IPS-11a (cell line): ENCODE measurements around the gene KCNRG.
"Not testable (repeated sequence)": the region's sequence is repeated elsewhere in the genome, so short reads cannot be mapped to it uniquely, and the experiment has no call there.

Source experiments
- H3K4me3 ChIP-seq: one replicate; pipeline ENCODE4 v1.5.1; 2013; ENCODE audit warnings: low read depth, low read length, control low read depth

Gene KCNRG

GRCh38 chr13:50011461-50011860, 3.8 kb upstream of the KCNRG start:
- H3K4me3 ChIP-seq = no peak overlapping the region

- H3K4me3 ChIP-seq = no peak overlapping the region
Observed at GRCh38 chr13:50012396-50013169, 2.7 kb upstream of the KCNRG start.

- H3K4me3 ChIP-seq = no peak overlapping the region
Observed at GRCh38 chr13:50014386-50014785, 858 bp upstream of the KCNRG start.

- H3K4me3 ChIP-seq = no peak overlapping the region
Observed at GRCh38 chr13:50015750-50016149, 506 bp downstream of the KCNRG start.

GRCh38 chr13:50016444-50016843, 1.2 kb downstream of the KCNRG start:
- no peak overlapping the region for H3K4me3 ChIP-seq

- no peak overlapping the region for H3K4me3 ChIP-seq
Observed at GRCh38 chr13:50017819-50018218, 2.6 kb downstream of the KCNRG start.

- H3K4me3 ChIP-seq = no peak overlapping the region
Observed at GRCh38 chr13:50025436-50025835, 10.2 kb downstream of the KCNRG start.

- no peak overlapping the region for H3K4me3 ChIP-seq
Observed at GRCh38 chr13:50026788-50027473, 11.7 kb downstream of the KCNRG start.

- no peak overlapping the region for H3K4me3 ChIP-seq
Observed at GRCh38 chr13:50030315-50030714, 15.1 kb downstream of the KCNRG start.

- no peak overlapping the region for H3K4me3 ChIP-seq
Observed at GRCh38 chr13:50033725-50034124, 18.5 kb downstream of the KCNRG start.

GRCh38 chr13:50037788-50038187, 22.5 kb downstream of the KCNRG start:
- H3K4me3 ChIP-seq = no peak overlapping the region

GRCh38 chr13:50038266-50038665, 23.0 kb downstream of the KCNRG start:
- no peak overlapping the region for H3K4me3 ChIP-seq

GRCh38 chr13:50052478-50052877, 37.2 kb downstream of the KCNRG start:
- no peak overlapping the region for H3K4me3 ChIP-seq

GRCh38 chr13:50053844-50054243, 38.6 kb downstream of the KCNRG start:
- no peak overlapping the region for H3K4me3 ChIP-seq

GRCh38 chr13:50055454-50055853, 40.2 kb downstream of the KCNRG start:
- no peak overlapping the region for H3K4me3 ChIP-seq

GRCh38 chr13:50060718-50061117, 45.5 kb downstream of the KCNRG start:
- no peak overlapping the region for H3K4me3 ChIP-seq

- not testable (repeated sequence) for H3K4me3 ChIP-seq
Observed at GRCh38 chr13:50062336-50062735, 47.1 kb downstream of the KCNRG start.

- no peak overlapping the region for H3K4me3 ChIP-seq
Observed at GRCh38 chr13:50065712-50066111, 50.5 kb downstream of the KCNRG start.

- H3K4me3 ChIP-seq = no peak overlapping the region
Observed at GRCh38 chr13:50068508-50068907, 53.3 kb downstream of the KCNRG start.

GRCh38 chr13:50069261-50069660, 54.0 kb downstream of the KCNRG start:
- no peak overlapping the region for H3K4me3 ChIP-seq

- no peak overlapping the region for H3K4me3 ChIP-seq
Observed at GRCh38 chr13:50070186-50070585, 54.9 kb downstream of the KCNRG start.
